ENCODE results near the gene PLEKHB1. TPM values are rescaled to one million over a fixed set of nuclear protein-coding genes. Genes with fewer than 3 reads are reported as not detected.

The PLEKHB1 gene
- total and polyA plus RNA-seq, 10 of the 15 experiments (the other 5 are each of a cell fraction or from before 2014, with no cell fraction given) = 0.58 to 2.6 (median 1.5) TPM; not detected in 1

- ATAC-seq (no peak), DNase-seq (ENCODE audit: low read depth, low spot score) (no peak), FAIRE-seq (no peak)
- H2AFZ ChIP-seq (ENCODE audit: control insufficient read depth, low read depth, low read length) = no peak overlapping the region
- CTCF ChIA-PET = interaction anchor here (0.9 to 1.4 kb wide), 3 partner anchors 9 to 68 kb away, joined by 3 to 5 read pairs (median 3); no protein-coding TSS in a partner anchor
- no TSS peak for BruUV-seq (replicated peaks)
- H3K27me3 ChIP-seq (replicated peaks in 1 of 2; ENCODE audit: control insufficient read depth in 2 of 2, insufficient read depth in 2 of 2, low read length in 1 of 2) = no peaks in the 10 kb centered on the region
- H3K9me3 ChIP-seq (replicated peaks; ENCODE audit: control insufficient read depth, insufficient read depth, low read length) = no peaks in the 10 kb centered on the region
- H3K36me3 ChIP-seq (ENCODE audit: control insufficient read depth in 2 of 2, insufficient read depth in 2 of 2, low read length in 1 of 2) = peaks cover 0 to 6% of the 10 kb centered on the region in 2 experiments; a peak in 1 of 4 replicates
- RAD21 ChIA-PET (ENCODE audit: unreplicated experiment) = no interaction called here
- H3K27ac ChIP-seq (ENCODE audit: control insufficient read depth, insufficient read depth) = no peak overlapping the region
- no peaks in the 10 kb centered on the region for H3K4me1 ChIP-seq (ENCODE audit: control insufficient read depth, insufficient read depth, low read length)
- H3K4me3 ChIP-seq = no peak overlapping the region
- H3K79me2 ChIP-seq (ENCODE audit: control insufficient read depth, insufficient read depth, low read length) = no peaks in the 10 kb centered on the region
- H3K9ac ChIP-seq (ENCODE audit: control insufficient read depth, insufficient read depth, low read length) = no peak overlapping the region
- in situ Hi-C loops (cut with MboI) (no loop called here), intact Hi-C loops (cut with micrococcal nuclease; ENCODE audit: unreplicated experiment) (no loop called here)
- 100% methylated on average over 4 of the region's 4 CpGs for WGBS (ENCODE audit: insufficient coverage, insufficient replicate concordance, low lambda C conversion rate, missing lambda C conversion rate)
- POLR2A ChIA-PET = interaction anchor here (0.7 to 1.1 kb wide), 2 partner anchors 13 to 548 kb away, joined by 4 read pairs; no protein-coding TSS in a partner anchor
- H3K4me2 ChIP-seq (ENCODE audit: control insufficient read depth, insufficient read depth) = no peak overlapping the region
- SMC1A ChIA-PET (ENCODE audit: uncharacterized antibody, unreplicated experiment) = interaction anchor here (1.0 kb wide), 1 partner anchor 587 kb away, joined by 3 read pairs; no protein-coding TSS in a partner anchor
- H4K20me1 ChIP-seq (ENCODE audit: control insufficient read depth, insufficient read depth) = no peaks in the 10 kb centered on the region
- TF ChIP-seq ZBTB4 (CRISPR knock-in tag; IDR thresholded peaks at IDR 0.05) = no peak
- no peak for TF ChIP-seq FOS (IDR thresholded peaks at IDR 0.05; ENCODE audit: borderline replicate concordance, extremely low read depth, insufficient read length)
- no peak for TF ChIP-seq CHD1 (IDR thresholded peaks at IDR 0.05; ENCODE audit: low read depth, low read length)
- TF ChIP-seq TBL1XR1 (IDR thresholded peaks at IDR 0.05; ENCODE audit: low read depth, low read length) = no peak
- TF ChIP-seq CBX5 (IDR thresholded peaks at IDR 0.05; ENCODE audit: low read depth) = no peak
- no peak for TF ChIP-seq KDM1A (IDR thresholded peaks at IDR 0.05; ENCODE audit: borderline replicate concordance)
- no peak for TF ChIP-seq PRDM15 (CRISPR knock-in tag; IDR thresholded peaks at IDR 0.05)
- no peak for TF ChIP-seq PKNOX1 (IDR thresholded peaks at IDR 0.05)
- TF ChIP-seq BCL11A (IDR thresholded peaks at IDR 0.05; ENCODE audit: low read depth, low read length) = no peak
- no peak for TF ChIP-seq ZNF207 (IDR thresholded peaks at IDR 0.05; ENCODE audit: borderline replicate concordance)
- TF ChIP-seq ETV6 (conservative IDR thresholded peaks at IDR 0.05 in 1 of 2, IDR thresholded peaks at IDR 0.05 in 1 of 2; ENCODE audit: borderline replicate concordance in 1 of 2, low read depth in 1 of 2) = no peak
- TF ChIP-seq ASH2L (IDR thresholded peaks at IDR 0.05; ENCODE audit: borderline replicate concordance, low read depth) = no peak
- TF ChIP-seq RELA (IDR thresholded peaks at IDR 0.05; ENCODE audit: borderline replicate concordance, partially characterized antibody) = no peak
- no peak for TF ChIP-seq ATF7 (IDR thresholded peaks at IDR 0.05; ENCODE audit: low read depth)
- no peak for TF ChIP-seq CEBPB (IDR thresholded peaks at IDR 0.05; ENCODE audit: borderline replicate concordance in 1 of 2, low read depth in 2 of 2, low read length in 2 of 2)
- no peak for TF ChIP-seq WRNIP1 (IDR thresholded peaks at IDR 0.05; ENCODE audit: borderline replicate concordance, low read depth, low read length)
Measured at GRCh38 chr11:73693899-73694525, 47.6 kb downstream of the PLEKHB1 start.
